ENCODE data around the gene ATXN1. TPM values are rescaled to one million over a fixed set of nuclear protein-coding genes. Genes with fewer than 3 reads are reported as not detected.

Gene ATXN1
- total and polyA plus RNA-seq, 2 of the 13 experiments (the other 11 are each of a cell fraction or from before 2014, with no cell fraction given), result 20.7 to 39.5 TPM

GRCh38 chr6:16735014-16735413, 26.2 kb downstream of the ATXN1 start (continued):
- no peak for TF ChIP-seq TP53 (CRISPR knock-in tag; conservative IDR thresholded peaks at IDR 0.05)
- TF ChIP-seq ZNF441 (CRISPR knock-in tag; IDR thresholded peaks at IDR 0.05; ENCODE audit: borderline replicate concordance), result no peak
- no peak for TF ChIP-seq TBL1XR1 (IDR thresholded peaks at IDR 0.05; ENCODE audit: borderline replicate concordance, low read length, partially characterized antibody)
- TF ChIP-seq ZC3H4 (CRISPR knock-in tag; IDR thresholded peaks at IDR 0.05; ENCODE audit: borderline replicate concordance), result no peak
- no peak for TF ChIP-seq EEA1 (CRISPR knock-in tag; IDR thresholded peaks at IDR 0.05; ENCODE audit: borderline replicate concordance)
- TF ChIP-seq MNT (IDR thresholded peaks at IDR 0.05), result no peak
- no peak for TF ChIP-seq ZHX2 (IDR thresholded peaks at IDR 0.05; ENCODE audit: low read depth)
- TF ChIP-seq ZHX2 (CRISPR knock-in tag; IDR thresholded peaks at IDR 0.05; ENCODE audit: borderline replicate concordance), result no peak
- TF ChIP-seq ATF1 (CRISPR knock-in tag; IDR thresholded peaks at IDR 0.05), result no peak
- no peak for TF ChIP-seq MAZ (IDR thresholded peaks at IDR 0.05; ENCODE audit: borderline replicate concordance, low read depth, low read length)
- TF ChIP-seq MAZ (CRISPR knock-in tag; IDR thresholded peaks at IDR 0.05; ENCODE audit: low read depth), result no peak
- TF ChIP-seq TFDP2 (CRISPR knock-in tag; IDR thresholded peaks at IDR 0.05), result no peak
- no peak for TF ChIP-seq ZNF234 (CRISPR knock-in tag; conservative IDR thresholded peaks at IDR 0.05)
- no peak for TF ChIP-seq NFYC (CRISPR knock-in tag; IDR thresholded peaks at IDR 0.05)
- no peak for TF ChIP-seq ZBTB49 (CRISPR knock-in tag; IDR thresholded peaks at IDR 0.05; ENCODE audit: borderline replicate concordance)
- no peak for TF ChIP-seq ZNF776 (CRISPR knock-in tag; IDR thresholded peaks at IDR 0.05)
- TF ChIP-seq BHLHE40 (IDR thresholded peaks at IDR 0.05; ENCODE audit: low read length), result no peak
- no peak for TF ChIP-seq GABPB1 (CRISPR knock-in tag; IDR thresholded peaks at IDR 0.05)
